ENCODE measurements around the gene GPBP1L1. TPM values are rescaled to one million over a fixed set of nuclear protein-coding genes. Genes with fewer than 3 reads are reported as not detected.

Gene GPBP1L1
- total and polyA plus RNA-seq, 2 of the 4 experiments (the other 2 are of a cell fraction): 31.5 to 57.4 TPM

DNA sequence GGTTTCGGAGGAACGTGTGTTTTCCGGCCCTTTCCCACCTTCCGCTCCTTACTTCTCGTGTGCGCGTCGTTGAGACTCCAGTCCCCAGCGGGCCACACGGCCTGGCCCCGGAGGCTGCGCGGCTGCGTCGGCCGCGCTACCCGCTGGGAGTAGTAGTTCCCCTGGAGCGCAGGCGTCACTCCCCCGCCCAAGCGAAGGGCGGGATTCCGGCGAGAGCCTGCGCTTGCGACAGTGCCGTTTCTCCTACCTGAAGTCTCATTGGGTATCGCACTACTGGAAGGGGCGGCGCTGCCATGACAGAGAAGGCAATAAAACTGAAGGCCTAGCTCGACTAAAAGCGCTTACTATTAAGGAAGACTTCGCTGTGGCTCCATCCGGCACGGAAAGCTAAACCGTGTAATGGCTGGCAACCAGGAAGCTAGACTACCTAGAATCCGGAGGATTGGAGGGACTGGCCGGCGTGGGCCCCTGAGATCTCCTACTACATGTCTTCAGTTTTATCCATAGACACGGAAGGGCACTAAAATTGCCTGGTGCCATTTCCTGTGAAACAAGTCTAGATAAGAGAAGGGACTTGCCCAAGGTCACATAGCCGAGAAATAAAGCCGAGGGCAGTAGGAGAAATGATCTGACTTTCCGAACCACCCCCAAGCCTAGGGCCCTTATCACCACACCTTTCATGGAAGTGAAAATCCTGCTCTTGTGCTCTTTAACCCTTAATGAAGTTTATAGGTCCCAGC lies 851 bp upstream of the GPBP1L1 start:
- H3K14ac ChIP-seq (replicated peaks; ENCODE audit: low read depth, low read length): peak overlapping the region; percentile 96
- ATAC-seq (ENCODE audit: low read depth): peak; percentile 92
- POLR2A ChIA-PET (ENCODE audit: unreplicated experiment): interaction anchor here (1.1 to 1.3 kb wide), 2 partner anchors 16 to 18 kb away, joined by 3 to 7 read pairs; no protein-coding TSS in a partner anchor
- peak overlapping the region; percentile 89 for H4K5ac ChIP-seq (ENCODE audit: low read depth, low read length)
- H3K23ac ChIP-seq (ENCODE audit: low read depth, low read length): peak overlapping the region; percentile 93
- H3K36me3 ChIP-seq (ENCODE audit: control insufficient read depth, insufficient read depth, low read length): no peaks in the 10 kb centered on the region; the same call in 1 of the 2 replicates
- peak overlapping the region; percentile 93 to 98 for H4K8ac ChIP-seq (ENCODE audit: low read depth in 2 of 2, low read length in 2 of 2)
- DNase-seq: peak; percentile 99
- peak overlapping the region; percentile 61 for H2BK120ac ChIP-seq (ENCODE audit: low read depth, low read length)
- peaks cover 0 to 45% of the 10 kb centered on the region in 2 experiments; a peak in 3 of 4 replicates for H3K79me1 ChIP-seq (ENCODE audit: low read depth in 1 of 2, low read length in 2 of 2)
- TF ChIP-seq MAFK (IDR thresholded peaks at IDR 0.05; ENCODE audit: low read depth, low read length): 0 out of 2 replicates have a peak, but pooled peaks have one; percentile 8
- TF ChIP-seq MAZ (IDR thresholded peaks at IDR 0.05; ENCODE audit: borderline replicate concordance, low read depth, low read length): peak; percentile 100
- peak; percentile 89 for TF ChIP-seq CEBPB (IDR thresholded peaks at IDR 0.05; ENCODE audit: low read depth, low read length)
- no peak for TF ChIP-seq SMC3 (IDR thresholded peaks at IDR 0.05; ENCODE audit: low read depth, low read length)
- 0 out of 2 replicates have a peak, but pooled peaks have one; percentile 3 for TF ChIP-seq BHLHE40 (IDR thresholded peaks at IDR 0.05; ENCODE audit: low read depth, low read length)
- TF ChIP-seq RFX5 (IDR thresholded peaks at IDR 0.05; ENCODE audit: low read depth, low read length): peak; percentile 56
- peak; percentile 84 for TF ChIP-seq POLR2A (IDR thresholded peaks at IDR 0.05; ENCODE audit: low read depth, low read length)
- TF ChIP-seq RCOR1 (IDR thresholded peaks at IDR 0.05; ENCODE audit: insufficient replicate concordance, low read length): no peak
- H3K9me3 ChIP-seq (ENCODE audit: control insufficient read depth, insufficient read depth, low read length): no peaks in the 10 kb centered on the region
- peak overlapping the region; percentile 93 for H3K56ac ChIP-seq (ENCODE audit: extremely low read depth, insufficient read depth, low read length)
- peak overlapping the region; percentile 84 for H2BK5ac ChIP-seq (ENCODE audit: low read depth, low read length, poor library complexity, severe bottlenecking)
- dilution Hi-C loops (cut with HindIII; ENCODE audit: low sequenced_read_pairs, unreplicated experiment) (no loop called here), intact Hi-C loops (cut with micrococcal nuclease) (loop anchor here (2.0 to 10.0 kb wide), 4 partner anchors 100 to 175 kb away; partner anchors contain the start of gene MAST2), in situ Hi-C loops (cut with MboI; ENCODE audit: low sequenced_read_pairs) (no loop called here)
- H2AK5ac ChIP-seq (ENCODE audit: low read depth, low read length): peak overlapping the region; percentile 87
- H3K4me2 ChIP-seq (ENCODE audit: low read depth, low read length): peak overlapping the region; percentile 75
- peak overlapping the region; percentile 94 for H3K4me3 ChIP-seq (ENCODE audit: insufficient read depth, low read depth, low read length)
- peak overlapping the region; percentile 91 for H4K91ac ChIP-seq (ENCODE audit: insufficient read depth, low read depth, low read length)
- H2AK9ac ChIP-seq (replicated peaks; ENCODE audit: low read depth, low read length, poor library complexity): peak overlapping the region; percentile 100
- H4K20me1 ChIP-seq (ENCODE audit: insufficient read depth, low read length): peaks cover 17% of the 10 kb centered on the region; the same call in 1 of the 2 replicates
- peak overlapping the region; percentile 81 for H3K9ac ChIP-seq (ENCODE audit: low read depth, low read length)
- CTCF ChIA-PET: no interaction called here
- BruUV-seq (replicated peaks): TSS peak; percentile 63
- no peaks in the 10 kb centered on the region for H3K4me1 ChIP-seq (ENCODE audit: control insufficient read depth, insufficient read depth, low read length)
- 0% methylated on average over 3 of the region's 44 CpGs; no CpG with 5 or more reads in 1 of the 2 experiments for WGBS, 2 experiments (ENCODE audit: extremely low coverage in 2 of 2, insufficient read length in 1 of 2)
- H2AFZ ChIP-seq (replicated peaks; ENCODE audit: low read length, poor library complexity): peak overlapping the region; percentile 98
- H3K4ac ChIP-seq (ENCODE audit: low read depth, low read length): peak overlapping the region; percentile 98
- H3K18ac ChIP-seq (ENCODE audit: low read depth, low read length): peak overlapping the region; percentile 29
- H3K27ac ChIP-seq (ENCODE audit: insufficient read depth, low read length): peak overlapping the region; percentile 81
- H3K27me3 ChIP-seq (ENCODE audit: control insufficient read depth, insufficient read depth, low read length): no peaks in the 10 kb centered on the region
- 0 out of 2 replicates have a peak, but pooled peaks cover 3% of the 10 kb centered on the region for H3K9me1 ChIP-seq (ENCODE audit: insufficient read depth, low read length)
- H2BK15ac ChIP-seq (ENCODE audit: low read depth, low read length): no peak overlapping the region; the same call in 2 of the 3 replicates
- H2BK20ac ChIP-seq (ENCODE audit: low read depth, low read length): 0 out of 2 replicates have a peak overlapping the region, but pooled peaks have one; percentile 16
